GM13977 (cell line): ENCODE results near the gene TGFB3.
"Not testable (repeated sequence)": the region's sequence is repeated elsewhere in the genome, so short reads cannot be mapped to it uniquely, and the experiment has no call there.

Source experiments
- DNase-seq: peaks from one replicate; pipeline ENCODE4 v3.0.0; 2012; ENCODE audit warnings: low spot score
- CTCF ChIP-seq: IDR thresholded peaks from 2 replicates; pipeline ENCODE4 v1.5.1; 2012; ENCODE audit warnings: mild to moderate bottlenecking, control low read depth; ENCODE audit not compliant: insufficient read depth; ENCODE audit errors: extremely low read depth, missing control alignments
- in situ Hi-C: fragments of 300-500 bp; cut with MboI; formaldehyde crosslinking; loops from one replicate; pipeline ENCODE4 v1.12.0; 2022; ENCODE audit warnings: low sequenced_read_pairs, low pct_unique_long_range_greater_than_20kb, mixed read lengths, inconsistent platforms; ENCODE audit not compliant: unreplicated experiment

The TGFB3 gene

DNA sequence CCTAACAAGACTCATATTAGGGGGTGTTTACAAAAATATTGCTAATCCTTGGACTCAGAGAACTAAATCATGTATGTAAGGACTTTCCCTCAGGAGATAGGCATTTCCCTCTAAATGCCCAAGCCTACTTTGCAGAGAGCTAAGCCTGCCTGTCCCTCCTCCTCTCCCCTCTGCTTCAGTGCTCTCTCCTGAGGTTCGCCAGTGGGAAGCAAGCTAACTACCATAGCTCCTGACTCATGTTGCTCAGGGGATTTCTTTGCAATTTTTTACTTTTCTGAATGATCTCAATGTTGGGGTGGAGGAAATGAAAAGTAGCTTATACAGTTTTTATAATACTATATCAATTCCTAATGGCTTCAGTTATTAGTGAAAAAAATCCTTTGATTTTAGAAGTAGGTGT, 33.4 kb upstream of the TGFB3 start:
- TF ChIP-seq CTCF: no peak
- in situ Hi-C loops: no loop called here

GRCh38 chr14:76012354-76012753, 30.6 kb upstream of the TGFB3 start:
- DNase-seq: no peak
- no peak for TF ChIP-seq CTCF
- in situ Hi-C loops: no loop called here

More for the DNA sequence above, 33.4 kb upstream of the TGFB3 start:
- no peak for DNase-seq

DNA sequence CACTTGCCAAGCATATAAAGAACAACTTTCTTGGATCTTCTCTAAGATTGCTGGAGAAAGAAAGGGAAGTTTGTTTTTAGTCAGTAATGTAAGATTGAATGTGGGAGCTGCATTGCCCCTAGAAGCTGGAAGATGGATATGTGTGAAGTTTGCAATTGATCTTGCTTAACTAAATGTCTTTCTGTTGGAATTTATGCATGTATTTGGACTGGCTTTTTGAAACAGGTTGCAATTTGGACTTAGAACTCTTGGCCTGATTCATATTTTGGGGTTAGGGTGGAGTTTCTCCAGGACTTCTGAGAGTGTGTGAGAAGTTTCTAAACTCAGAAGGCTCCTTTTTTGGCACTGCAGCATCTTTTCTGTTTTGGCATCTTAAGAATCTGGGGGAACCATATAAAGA, 30.1 kb upstream of the TGFB3 start:
- DNase-seq: no peak
- no peak for TF ChIP-seq CTCF
- in situ Hi-C loops: no loop called here

DNA sequence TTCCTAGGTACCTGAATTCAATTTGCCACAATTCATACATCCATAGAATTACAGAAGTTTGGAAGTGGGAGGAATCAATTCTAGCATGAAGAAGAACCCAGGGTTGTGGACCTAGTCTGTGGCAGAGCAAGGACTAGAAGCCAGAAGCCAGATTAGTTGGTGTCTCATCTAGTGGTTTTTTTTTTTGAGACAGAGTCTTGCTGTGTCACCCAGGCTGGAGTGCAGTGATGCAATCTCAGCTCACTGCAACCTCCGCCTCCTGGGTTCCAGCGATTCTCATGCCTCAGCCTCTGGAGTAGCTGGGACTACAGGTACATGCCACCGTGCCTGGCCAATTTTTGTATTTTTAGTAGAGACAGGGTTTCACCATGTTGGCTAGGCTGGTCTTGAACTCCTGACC, 27.8 kb upstream of the TGFB3 start:
- in situ Hi-C loops, DNase-seq: not testable (repeated sequence)

- DNase-seq: no peak
- no peak for TF ChIP-seq CTCF
- in situ Hi-C loops: no loop called here
Measured at GRCh38 chr14:76007852-76008251, 26.1 kb upstream of the TGFB3 start.

GRCh38 chr14:76007379-76007778, 25.6 kb upstream of the TGFB3 start:
- in situ Hi-C loops: no loop called here
- no peak for TF ChIP-seq CTCF
- no peak for DNase-seq

- TF ChIP-seq CTCF: no peak
- no peak for DNase-seq
- in situ Hi-C loops: no loop called here
Measured at GRCh38 chr14:76006253-76006652, 24.5 kb upstream of the TGFB3 start.
